GM10266 (cell line): ENCODE data around the gene C10orf53.

Experiments used
- DNase-seq: peaks from one replicate; pipeline ENCODE4 v3.0.0; 2012; ENCODE audit errors: extremely low spot score
- CTCF ChIP-seq: IDR thresholded peaks from 2 replicates; pipeline ENCODE4 v1.5.1; 2012; ENCODE audit warnings: mild to moderate bottlenecking, low read depth; ENCODE audit not compliant: control insufficient read depth, insufficient read depth; ENCODE audit errors: missing control alignments

C10orf53 gene

GRCh38 chr10:49744091-49744685 is 64.7 kb downstream of the C10orf53 start:
- no peak for DNase-seq
- no peak for TF ChIP-seq CTCF

- TF ChIP-seq CTCF = no peak
- DNase-seq = no peak
Observed at GRCh38 chr10:49744924-49745605, 65.6 kb downstream of the C10orf53 start.

- DNase-seq = no peak
- no peak for TF ChIP-seq CTCF
Observed at GRCh38 chr10:49745756-49746155, 66.3 kb downstream of the C10orf53 start.

GRCh38 chr10:49746626-49747302 is 67.3 kb downstream of the C10orf53 start:
- TF ChIP-seq CTCF = no peak

More at GRCh38 chr10:49746626-49747302, 67.3 kb downstream of the C10orf53 start:
- no peak for DNase-seq
